ENCODE measurements around the gene PLA2G4E. TPM values are rescaled to one million over a fixed set of nuclear protein-coding genes. Genes with fewer than 3 reads are reported as not detected.

The PLA2G4E gene
- total RNA-seq, 1 experiment from 2014 or later = 0.09 TPM

GRCh38 chr15:42065033-42065432, 44.2 kb upstream of the PLA2G4E start:
- DNase-seq = no peak
- H3K4me3 Mint-ChIP-seq (ENCODE audit: low read depth, unreplicated experiment) = no peak overlapping the region
- TF ChIP-seq, protein P1, sequence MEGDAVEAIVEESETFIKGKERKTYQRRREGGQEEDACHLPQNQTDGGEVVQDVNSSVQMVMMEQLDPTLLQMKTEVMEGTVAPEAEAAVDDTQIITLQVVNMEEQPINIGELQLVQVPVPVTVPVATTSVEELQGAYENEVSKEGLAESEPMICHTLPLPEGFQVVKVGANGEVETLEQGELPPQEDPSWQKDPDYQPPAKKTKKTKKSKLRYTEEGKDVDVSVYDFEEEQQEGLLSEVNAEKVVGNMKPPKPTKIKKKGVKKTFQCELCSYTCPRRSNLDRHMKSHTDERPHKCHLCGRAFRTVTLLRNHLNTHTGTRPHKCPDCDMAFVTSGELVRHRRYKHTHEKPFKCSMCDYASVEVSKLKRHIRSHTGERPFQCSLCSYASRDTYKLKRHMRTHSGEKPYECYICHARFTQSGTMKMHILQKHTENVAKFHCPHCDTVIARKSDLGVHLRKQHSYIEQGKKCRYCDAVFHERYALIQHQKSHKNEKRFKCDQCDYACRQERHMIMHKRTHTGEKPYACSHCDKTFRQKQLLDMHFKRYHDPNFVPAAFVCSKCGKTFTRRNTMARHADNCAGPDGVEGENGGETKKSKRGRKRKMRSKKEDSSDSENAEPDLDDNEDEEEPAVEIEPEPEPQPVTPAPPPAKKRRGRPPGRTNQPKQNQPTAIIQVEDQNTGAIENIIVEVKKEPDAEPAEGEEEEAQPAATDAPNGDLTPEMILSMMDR (IDR thresholded peaks at IDR 0.05; ENCODE audit: unreplicated experiment) = no peak
- H3K27ac Mint-ChIP-seq (ENCODE audit: unreplicated experiment) = no peak overlapping the region
- CTCF ChIA-PET = no interaction called here
- BruUV-seq (replicated peaks) = no TSS peak
- peaks cover 9% of the 10 kb centered on the region for H3K4me1 Mint-ChIP-seq (ENCODE audit: low read depth, unreplicated experiment)
- peaks cover 5% of the 10 kb centered on the region for H3K36me3 Mint-ChIP-seq (ENCODE audit: insufficient read depth, unreplicated experiment)
- intact Hi-C loops (cut with micrococcal nuclease; ENCODE audit: unreplicated experiment) = loop anchor here (5.0 kb wide), 1 partner anchor 407 kb away; no protein-coding TSS in a partner anchor
- no peaks in the 10 kb centered on the region for H3K27me3 Mint-ChIP-seq (ENCODE audit: unreplicated experiment)
- peaks cover 2% of the 10 kb centered on the region for H3K9me3 Mint-ChIP-seq (ENCODE audit: low read depth, unreplicated experiment)

DNA sequence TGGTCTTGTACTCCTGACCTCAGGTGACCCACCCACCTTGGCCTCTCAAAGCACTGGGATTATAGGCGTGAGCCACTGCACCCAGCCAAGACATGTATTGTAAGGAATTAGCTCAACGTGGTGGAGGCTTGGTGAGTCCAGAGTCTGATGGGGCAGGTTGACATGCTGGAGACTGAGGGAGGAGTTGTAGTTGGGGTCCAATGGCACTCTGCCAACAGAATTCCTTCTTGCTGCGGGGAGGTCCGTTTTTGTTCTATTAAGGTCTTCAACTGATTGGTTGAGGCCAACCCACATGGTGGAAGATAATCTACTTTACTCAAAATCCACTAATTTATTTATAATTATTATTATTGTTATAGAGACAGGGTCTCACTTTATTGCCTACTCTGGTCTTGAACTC, 43.4 kb upstream of the PLA2G4E start:
- Mint-ChIP-seq H3K4me1 (ENCODE audit: low read depth, unreplicated experiment) (peaks cover 9% of the 10 kb centered on the region), H3K4me3 (ENCODE audit: low read depth, unreplicated experiment) (no peak overlapping the region), H3K27me3 (ENCODE audit: unreplicated experiment) (no peaks in the 10 kb centered on the region), H3K36me3 (ENCODE audit: insufficient read depth, unreplicated experiment) (peaks cover 5% of the 10 kb centered on the region), H3K9me3 (ENCODE audit: low read depth, unreplicated experiment) (peaks cover 2% of the 10 kb centered on the region), H3K27ac (ENCODE audit: unreplicated experiment) (no peak overlapping the region)
- CTCF ChIA-PET = no interaction called here
- intact Hi-C loops (cut with micrococcal nuclease; ENCODE audit: unreplicated experiment) = no loop called here
- no TSS peak for BruUV-seq (replicated peaks)
- TF ChIP-seq, protein P1 (IDR thresholded peaks at IDR 0.05; ENCODE audit: unreplicated experiment) = no peak
- no peak for DNase-seq

DNA sequence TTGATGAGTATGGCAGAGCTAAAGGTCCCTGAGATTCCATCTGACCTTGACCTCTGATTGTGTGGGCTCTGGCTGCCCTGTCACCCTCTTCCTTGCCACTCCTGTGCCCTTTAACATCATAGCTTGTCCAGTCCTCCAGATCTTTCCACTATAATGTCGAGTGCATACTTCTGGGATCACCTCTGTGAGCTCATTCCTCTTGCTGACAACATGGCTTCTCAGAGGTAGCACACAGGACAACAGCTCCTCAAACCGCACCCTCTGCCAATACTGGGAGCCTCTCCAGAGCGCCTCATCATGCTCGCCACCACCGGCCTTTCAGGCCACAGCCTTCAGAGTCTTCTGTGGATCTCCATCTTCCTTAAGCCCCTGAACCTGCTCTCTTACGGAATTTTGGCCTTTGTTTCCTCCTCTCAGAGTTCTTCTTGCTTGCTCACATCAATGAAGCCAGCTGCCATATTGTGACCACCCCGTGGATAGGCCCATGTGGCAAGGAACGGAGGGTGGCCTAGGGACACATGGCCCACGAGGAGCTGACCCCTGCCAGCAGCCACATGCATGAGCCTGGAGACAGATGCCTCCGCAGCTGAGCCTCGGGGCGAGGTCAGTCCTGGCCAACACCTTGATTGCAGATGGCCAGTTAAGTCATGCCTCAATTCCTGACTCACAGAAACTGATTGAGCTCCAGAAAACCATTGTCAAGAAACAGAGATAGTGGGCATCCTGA, 42.4 kb upstream of the PLA2G4E start:
- no TSS peak for BruUV-seq (replicated peaks)
- H3K4me3 Mint-ChIP-seq (ENCODE audit: low read depth, unreplicated experiment) = no peak overlapping the region
- peaks cover 5% of the 10 kb centered on the region for H3K36me3 Mint-ChIP-seq (ENCODE audit: insufficient read depth, unreplicated experiment)
- TF ChIP-seq, protein P1 (IDR thresholded peaks at IDR 0.05; ENCODE audit: unreplicated experiment) = no peak
- intact Hi-C loops (cut with micrococcal nuclease; ENCODE audit: unreplicated experiment) = no loop called here
- no peak overlapping the region for H3K27ac Mint-ChIP-seq (ENCODE audit: unreplicated experiment)
- peaks cover 9% of the 10 kb centered on the region for H3K4me1 Mint-ChIP-seq (ENCODE audit: low read depth, unreplicated experiment)
- no peak for DNase-seq
- CTCF ChIA-PET = no interaction called here
- H3K27me3 Mint-ChIP-seq (ENCODE audit: unreplicated experiment) = no peaks in the 10 kb centered on the region
- peaks cover 2% of the 10 kb centered on the region for H3K9me3 Mint-ChIP-seq (ENCODE audit: low read depth, unreplicated experiment)

DNA sequence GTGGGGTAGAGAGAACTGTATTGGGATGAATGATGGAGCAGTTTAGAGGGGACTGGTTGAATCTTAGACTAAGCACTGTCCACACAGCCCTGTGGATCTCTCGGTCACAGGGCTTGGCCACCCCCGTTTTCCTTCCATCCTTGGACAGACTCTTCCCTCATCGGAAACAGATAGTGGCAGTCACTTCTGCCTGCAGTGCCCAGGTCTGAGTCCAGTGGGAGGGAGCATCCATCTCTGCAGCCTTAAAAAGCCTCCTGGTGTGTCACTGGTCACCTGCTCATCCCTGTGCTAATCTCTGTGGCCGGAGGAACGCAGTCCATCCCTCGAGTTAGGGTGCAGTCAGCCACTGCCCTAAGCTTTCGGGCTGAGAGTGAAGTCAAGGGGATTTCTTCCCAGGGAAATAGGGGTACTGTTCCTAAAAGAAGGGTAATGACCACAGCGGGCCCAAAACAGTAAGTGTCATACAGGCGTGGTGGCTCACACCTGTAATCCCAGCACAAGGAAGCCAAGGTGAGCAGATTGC, 41.5 kb upstream of the PLA2G4E start:
- Mint-ChIP-seq H3K36me3 (ENCODE audit: insufficient read depth, unreplicated experiment) (peaks cover 10% of the 10 kb centered on the region), H3K4me3 (ENCODE audit: low read depth, unreplicated experiment) (no peak overlapping the region), H3K27me3 (ENCODE audit: unreplicated experiment) (no peaks in the 10 kb centered on the region), H3K27ac (ENCODE audit: unreplicated experiment) (no peak overlapping the region), H3K9me3 (ENCODE audit: low read depth, unreplicated experiment) (no peaks in the 10 kb centered on the region), H3K4me1 (ENCODE audit: low read depth, unreplicated experiment) (peaks cover 9% of the 10 kb centered on the region)
- CTCF ChIA-PET = no interaction called here
- intact Hi-C loops (cut with micrococcal nuclease; ENCODE audit: unreplicated experiment) = no loop called here
- DNase-seq = no peak
- TF ChIP-seq, protein P1 (IDR thresholded peaks at IDR 0.05; ENCODE audit: unreplicated experiment) = no peak
- BruUV-seq (replicated peaks) = no TSS peak

Measured in Calu3 (cell line).